PC-9 (cell line): ENCODE results near the gene CDH13.

Experiments
- EZH2 ChIP-seq: fragments of 200-600 bp; sonication (generic); IDR thresholded peaks from 2 replicates; pipeline ENCODE4 v1.8.0; 2017; ENCODE audit warnings: antibody characterized with exemption, low read depth
- TF ChIP-seq, protein P1 (sequence below): fragments of 200-600 bp; sonication (generic); conservative IDR thresholded peaks from 2 replicates; pipeline ENCODE4 v1.6.1; 2017; ENCODE audit warnings: mixed run types, antibody characterized with exemption, mild to moderate bottlenecking, moderate library complexity

DNA sequence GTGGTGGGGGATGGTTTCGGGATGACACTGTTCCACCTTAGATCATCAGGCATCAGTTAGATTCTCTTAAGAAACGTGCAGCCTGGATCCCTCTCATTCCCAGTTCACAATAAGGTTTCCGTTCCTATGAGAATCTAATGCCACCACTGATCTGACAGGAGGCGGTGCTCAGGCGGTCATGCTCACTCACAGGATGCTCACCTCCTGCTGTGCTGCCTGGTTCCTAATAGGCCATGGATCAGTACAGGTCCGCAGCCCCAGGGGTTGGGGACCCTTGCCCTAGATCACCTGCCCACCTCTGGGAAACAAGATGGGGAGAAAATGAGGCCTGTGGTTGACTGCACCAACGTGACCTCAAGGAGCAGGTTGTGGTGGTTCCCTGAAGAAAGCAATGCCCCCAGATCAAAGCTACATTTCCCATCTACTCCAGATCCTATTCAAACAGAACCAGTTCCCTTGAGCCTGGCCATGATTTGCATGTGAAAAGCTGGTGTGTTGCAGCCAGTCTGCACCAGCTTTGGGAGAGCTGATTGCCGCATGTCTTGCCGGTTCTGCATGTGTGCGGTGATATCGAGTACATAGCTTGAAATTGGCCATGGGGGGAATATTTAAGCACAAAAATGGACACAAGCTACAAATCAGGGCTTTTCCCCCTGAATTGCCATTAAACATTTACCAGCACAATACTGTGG is 997.8 kb downstream of the CDH13 start:
- TF ChIP-seq, protein P1, sequence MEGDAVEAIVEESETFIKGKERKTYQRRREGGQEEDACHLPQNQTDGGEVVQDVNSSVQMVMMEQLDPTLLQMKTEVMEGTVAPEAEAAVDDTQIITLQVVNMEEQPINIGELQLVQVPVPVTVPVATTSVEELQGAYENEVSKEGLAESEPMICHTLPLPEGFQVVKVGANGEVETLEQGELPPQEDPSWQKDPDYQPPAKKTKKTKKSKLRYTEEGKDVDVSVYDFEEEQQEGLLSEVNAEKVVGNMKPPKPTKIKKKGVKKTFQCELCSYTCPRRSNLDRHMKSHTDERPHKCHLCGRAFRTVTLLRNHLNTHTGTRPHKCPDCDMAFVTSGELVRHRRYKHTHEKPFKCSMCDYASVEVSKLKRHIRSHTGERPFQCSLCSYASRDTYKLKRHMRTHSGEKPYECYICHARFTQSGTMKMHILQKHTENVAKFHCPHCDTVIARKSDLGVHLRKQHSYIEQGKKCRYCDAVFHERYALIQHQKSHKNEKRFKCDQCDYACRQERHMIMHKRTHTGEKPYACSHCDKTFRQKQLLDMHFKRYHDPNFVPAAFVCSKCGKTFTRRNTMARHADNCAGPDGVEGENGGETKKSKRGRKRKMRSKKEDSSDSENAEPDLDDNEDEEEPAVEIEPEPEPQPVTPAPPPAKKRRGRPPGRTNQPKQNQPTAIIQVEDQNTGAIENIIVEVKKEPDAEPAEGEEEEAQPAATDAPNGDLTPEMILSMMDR = no peak
- no peak for TF ChIP-seq EZH2
